ENCODE measurements around the gene UGCG.
"Not testable (repeated sequence)": the region's sequence is repeated elsewhere in the genome, so short reads cannot be mapped to it uniquely, and the experiment has no call there.

Gene UGCG

GRCh38 chr9:111955048-111955447, 58.4 kb downstream of the UGCG start:
- DNase-seq (ENCODE audit: low read depth) = no peak

DNA sequence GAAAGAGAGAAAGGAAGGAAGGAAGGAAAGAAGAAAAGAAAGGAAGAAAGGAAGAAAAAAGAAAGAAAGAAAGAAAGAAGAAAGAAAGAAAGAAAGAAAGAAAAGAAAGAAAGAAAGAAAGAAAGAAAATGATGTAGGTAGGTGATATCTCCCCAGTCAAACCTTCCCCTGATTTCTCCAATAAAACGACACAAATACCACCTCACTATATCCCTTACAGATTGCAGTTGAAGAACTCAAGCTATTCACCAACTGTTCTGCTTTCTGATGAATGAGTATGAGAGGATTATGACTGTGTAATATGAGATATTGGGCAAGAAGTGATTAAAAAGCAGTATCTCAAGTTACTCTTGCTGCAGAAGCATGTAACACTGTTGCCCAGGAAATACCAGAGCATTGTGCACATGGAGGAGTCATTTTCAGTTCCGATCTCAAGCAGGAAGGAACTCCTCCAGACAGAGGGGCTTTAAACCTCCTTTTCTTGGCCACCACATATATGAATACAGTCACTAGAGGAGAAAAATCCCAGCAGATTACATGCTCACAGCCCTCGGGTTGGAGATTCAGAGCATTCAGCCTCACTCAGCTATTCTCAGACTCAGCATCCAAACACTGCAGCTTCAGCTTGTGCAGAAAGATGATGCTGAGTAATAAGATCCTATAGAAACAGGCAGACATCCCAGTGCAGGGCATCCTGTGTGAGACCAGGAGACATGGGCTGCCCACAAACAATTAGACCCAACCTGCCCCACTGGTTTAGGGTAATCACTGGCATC, 61.4 kb downstream of the UGCG start:
- peak; percentile 89 for DNase-seq (ENCODE audit: low read depth)

GRCh38 chr9:111959468-111960359, 63.1 kb downstream of the UGCG start:
- DNase-seq (ENCODE audit: low read depth) = peak; percentile 87

GRCh38 chr9:111960485-111960884, 63.9 kb downstream of the UGCG start:
- DNase-seq (ENCODE audit: low read depth) = not testable (repeated sequence)

DNA sequence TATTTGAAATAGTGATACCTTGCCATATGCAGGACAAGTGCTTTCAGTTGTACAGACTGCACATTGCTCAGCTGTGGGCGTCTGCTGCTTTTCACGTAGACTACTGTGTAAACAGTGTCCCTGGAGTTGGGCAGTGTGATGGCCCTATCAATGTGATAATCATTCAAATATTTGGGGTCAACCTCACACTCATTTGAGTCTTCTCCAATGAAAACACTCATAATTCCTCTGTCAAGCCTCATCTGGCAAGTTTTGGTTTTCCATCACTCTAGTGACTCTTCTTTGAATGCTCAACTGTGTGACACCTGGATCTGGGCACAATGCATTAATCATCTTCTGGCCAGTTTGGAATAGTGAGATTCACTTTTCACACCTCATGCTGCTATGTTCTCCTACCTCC, 64.4 kb downstream of the UGCG start:
- no peak for DNase-seq (ENCODE audit: low read depth)

DNA sequence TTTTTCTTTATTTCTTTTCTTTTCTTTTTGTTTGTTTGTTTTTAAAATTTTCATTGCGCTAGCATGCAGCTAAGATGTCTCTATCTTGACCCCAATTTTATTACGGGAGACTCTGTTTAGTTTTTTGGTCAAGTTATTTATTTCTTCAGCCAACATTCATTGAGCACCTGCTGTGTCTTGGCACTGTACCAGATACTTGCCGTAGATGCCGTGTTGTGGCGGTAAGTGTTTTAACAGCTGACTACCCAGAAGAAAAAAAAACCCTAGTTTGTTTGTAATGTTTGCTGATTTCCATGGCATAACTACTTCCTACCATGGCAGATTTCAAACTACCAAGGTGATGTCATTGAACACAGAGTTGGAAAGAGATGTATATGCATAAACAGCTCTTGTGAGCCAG, 65.0 kb downstream of the UGCG start:
- no peak for DNase-seq (ENCODE audit: low read depth)

DNA sequence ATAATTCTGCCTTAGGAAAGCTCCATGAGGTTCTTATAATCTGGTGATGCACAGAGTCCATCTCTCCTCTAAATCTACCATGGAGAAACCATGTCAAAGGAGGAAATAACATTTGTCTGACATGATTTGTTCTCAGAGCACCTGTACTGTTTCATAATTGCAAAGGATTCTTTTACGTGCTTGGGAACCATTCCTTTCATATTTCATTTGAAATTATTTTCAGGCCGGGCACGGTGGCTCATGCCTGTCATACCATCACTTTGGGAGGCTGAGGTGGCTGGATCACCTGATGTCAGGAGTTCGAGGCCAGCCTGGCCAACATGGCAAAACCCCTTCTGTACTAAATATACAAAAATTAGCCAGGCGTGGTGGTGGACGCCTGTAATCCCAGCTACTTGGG, 65.4 kb downstream of the UGCG start:
- DNase-seq (ENCODE audit: low read depth) = no peak

DNA sequence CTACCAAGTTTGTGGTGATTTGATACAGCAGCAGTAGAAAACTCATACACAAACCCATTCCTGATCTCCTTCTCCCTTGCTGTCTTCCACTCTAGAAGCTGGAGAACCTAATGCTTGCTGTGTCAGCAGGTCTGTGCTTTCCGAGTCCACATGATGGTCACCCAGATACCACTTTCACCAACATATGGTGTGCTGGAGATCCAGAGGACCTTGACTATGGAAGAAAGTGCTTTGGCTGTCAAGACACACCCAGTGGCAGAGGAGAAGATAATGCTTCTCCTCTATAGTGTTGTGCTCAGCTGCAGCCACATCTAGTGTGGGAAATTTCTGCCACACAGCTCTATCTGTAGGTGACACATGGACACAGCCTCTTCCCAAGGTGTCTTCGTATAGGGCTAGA, 67.4 kb downstream of the UGCG start:
- DNase-seq (ENCODE audit: low read depth) = no peak

- peak; percentile 91 for DNase-seq (ENCODE audit: low read depth)
Observed at GRCh38 chr9:111965566-111966019, 69.0 kb downstream of the UGCG start.

GRCh38 chr9:111966124-111966723, 69.6 kb downstream of the UGCG start:
- no peak for DNase-seq (ENCODE audit: low read depth)

DNA sequence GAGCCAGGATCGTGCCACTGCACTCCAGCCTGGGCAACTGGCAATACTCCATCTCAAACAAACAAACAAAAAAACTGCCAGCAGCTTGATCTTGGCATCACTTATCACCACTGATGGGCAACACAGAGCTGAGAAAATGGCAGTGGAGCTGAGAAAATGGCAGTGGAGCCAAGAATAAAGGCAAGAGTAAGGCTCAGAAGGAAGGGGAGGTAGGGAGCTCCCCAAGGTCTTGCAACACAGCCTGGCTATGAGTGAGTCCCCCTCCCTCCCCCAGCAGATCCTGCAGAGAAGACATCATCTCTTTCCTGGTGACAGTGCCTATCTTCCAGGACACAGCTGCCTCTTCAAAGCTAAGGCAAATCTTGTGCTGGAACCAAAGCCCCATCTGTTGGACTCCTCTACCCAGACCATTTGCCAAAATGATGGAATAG, 70.3 kb downstream of the UGCG start:
- DNase-seq (ENCODE audit: low read depth) = no peak

DNA sequence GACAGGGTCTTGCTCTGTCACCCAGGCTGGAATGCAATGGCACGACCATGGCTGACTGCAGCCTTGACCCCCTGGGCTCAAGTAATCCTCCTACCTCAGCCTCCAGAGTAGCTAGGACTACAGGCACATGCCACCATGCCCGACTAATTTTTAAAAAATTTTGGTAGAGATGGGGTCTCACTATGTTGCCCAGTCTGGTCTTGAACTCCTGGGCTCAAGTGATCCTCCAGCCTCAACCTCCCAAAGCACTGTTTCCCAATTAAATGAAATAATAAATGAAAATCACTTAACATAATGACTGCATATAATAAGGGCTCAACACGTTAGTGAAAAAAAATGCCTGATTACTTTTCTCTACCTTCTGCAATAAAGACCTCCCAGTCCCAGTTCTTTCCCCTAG, 71.0 kb downstream of the UGCG start:
- no peak for DNase-seq (ENCODE audit: low read depth)

DNA sequence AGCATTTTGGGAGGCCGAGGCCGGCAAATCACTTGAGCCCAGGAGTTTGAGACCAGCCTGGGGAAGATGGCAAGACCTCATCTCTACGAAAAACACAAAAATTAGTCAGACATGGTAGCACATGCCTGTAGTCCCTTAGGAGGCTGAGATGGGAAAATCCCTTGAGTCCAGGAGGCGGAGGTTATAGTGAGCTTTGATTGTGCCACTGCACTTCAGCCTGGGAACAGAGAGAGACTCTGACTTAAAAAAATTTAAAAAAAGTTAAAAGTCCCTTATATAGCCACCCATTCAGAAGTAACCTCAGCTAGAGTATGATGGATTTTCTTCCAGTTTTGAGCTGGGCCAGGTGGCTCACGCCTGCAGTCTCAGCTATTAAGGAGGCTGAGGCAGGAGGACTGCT, 72.4 kb downstream of the UGCG start:
- DNase-seq (ENCODE audit: low read depth) = no peak

- no peak for DNase-seq (ENCODE audit: low read depth)
Observed at GRCh38 chr9:111969622-111970021, 73.0 kb downstream of the UGCG start.

DNA sequence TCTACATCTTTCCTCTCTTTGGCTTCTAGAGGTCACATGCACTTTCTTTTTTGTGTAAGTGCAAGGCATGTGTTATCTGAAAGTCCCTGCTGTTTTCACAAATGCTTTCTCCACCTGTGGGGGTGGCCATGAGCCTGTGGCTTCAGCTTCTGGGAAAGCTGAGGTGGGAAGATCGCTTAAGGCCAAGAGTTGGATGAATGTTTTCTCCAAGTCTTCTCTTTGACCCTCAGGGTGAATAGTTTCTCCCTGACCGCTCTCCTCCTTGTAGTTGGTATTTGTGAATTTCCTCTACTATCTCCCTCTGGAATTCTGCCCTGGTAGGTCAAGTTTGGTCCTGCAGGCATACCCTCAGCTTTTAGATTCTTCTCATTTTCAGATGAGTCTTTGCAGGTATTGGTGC, 74.2 kb downstream of the UGCG start:
- DNase-seq (ENCODE audit: low read depth) = no peak

DNA sequence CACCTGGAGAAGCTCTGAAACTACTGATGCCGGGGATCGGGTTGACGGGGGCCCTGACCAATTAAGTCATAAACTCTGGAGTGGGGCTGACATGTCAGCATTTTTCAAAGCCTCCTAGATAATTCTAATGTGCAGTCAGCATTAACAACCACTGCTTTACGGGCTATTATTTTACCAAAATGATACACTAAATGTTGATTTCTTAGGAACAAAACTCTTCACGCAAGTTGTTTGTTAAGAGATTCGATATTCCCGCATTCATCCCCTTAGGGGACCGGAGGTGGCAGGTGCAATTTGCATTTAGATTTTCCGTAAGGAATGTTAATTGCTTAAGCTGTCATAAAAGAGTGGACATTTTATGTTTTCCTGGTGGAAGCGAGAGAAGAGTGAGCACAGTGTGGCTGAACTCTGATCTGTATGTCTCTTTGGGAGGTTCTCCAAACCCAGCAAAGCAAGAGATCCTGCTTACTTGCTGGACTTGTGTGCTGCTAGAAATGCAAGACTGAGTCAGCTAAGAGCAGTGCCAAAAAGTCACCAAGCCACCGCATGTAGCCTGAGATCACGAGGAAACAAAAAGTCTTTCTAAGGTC, 77.6 kb downstream of the UGCG start:
- peak; percentile 90 for DNase-seq (ENCODE audit: low read depth)

- no peak for DNase-seq (ENCODE audit: low read depth)
Observed at GRCh38 chr9:111975709-111976108, 79.1 kb downstream of the UGCG start.

- no peak for DNase-seq (ENCODE audit: low read depth)
Observed at GRCh38 chr9:111978616-111979015, 82.0 kb downstream of the UGCG start.

GRCh38 chr9:111979561-111979960, 82.9 kb downstream of the UGCG start:
- DNase-seq (ENCODE audit: low read depth) = no peak

- no peak for DNase-seq (ENCODE audit: low read depth)
Observed at GRCh38 chr9:111980398-111980797, 83.8 kb downstream of the UGCG start.

- no peak for DNase-seq (ENCODE audit: low read depth)
Observed at GRCh38 chr9:111983484-111983908, 86.9 kb downstream of the UGCG start.

DNA sequence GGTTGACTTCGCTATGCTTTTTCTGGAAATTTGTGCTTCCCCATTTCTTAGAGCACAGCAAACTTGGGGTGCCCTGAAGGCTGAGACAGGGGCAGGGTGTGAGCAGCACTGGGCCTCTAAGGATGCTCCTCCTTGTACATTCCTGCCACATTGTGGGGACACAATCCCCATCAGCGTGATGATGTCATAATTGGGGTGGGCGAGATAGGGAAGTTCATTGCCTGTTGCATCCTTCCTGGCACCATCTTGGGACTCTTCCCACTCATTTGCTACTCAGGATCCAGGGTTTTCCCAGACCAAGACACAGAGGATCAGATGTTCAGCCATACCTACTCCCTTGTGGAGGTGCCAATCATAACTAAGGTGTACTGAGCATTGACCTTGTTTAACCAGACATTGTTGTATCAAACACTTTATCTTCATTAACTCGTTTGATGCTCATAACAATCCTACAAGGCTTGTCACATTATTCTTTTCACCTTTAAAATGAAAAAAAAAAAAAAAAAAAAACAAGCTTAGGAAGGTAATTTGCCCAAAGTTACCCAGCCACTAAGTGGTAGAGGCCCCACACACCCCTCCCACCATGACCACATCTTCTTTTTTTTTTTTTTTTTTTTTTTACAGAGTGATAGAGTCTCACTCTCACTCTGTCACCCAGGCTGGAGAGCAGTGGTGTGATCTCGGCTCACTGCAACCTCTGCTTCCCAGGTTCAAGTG, 87.6 kb downstream of the UGCG start:
- no peak for DNase-seq (ENCODE audit: low read depth)
